OCI-M1 (cell line): ENCODE results near the gene NAAA.
A peak's percentile ranks its signal among the peaks of the same experiment; 100 is the strongest.
"Not testable (repeated sequence)": the region's sequence is repeated elsewhere in the genome, so short reads cannot be mapped to it uniquely, and the experiment has no call there.

Experiments used
- DNase-seq: peaks from one replicate; lab custom pipeline; 2025; lab: John Stamatoyannopoulos, UW

Gene NAAA

GRCh38 chr4:75919920-75920319 lies 20.9 kb downstream of the NAAA start:
- DNase-seq, result no peak

- peak; percentile 73 for DNase-seq
Measured at GRCh38 chr4:75916091-75916661, 24.6 kb downstream of the NAAA start.

- DNase-seq, result no peak
Measured at GRCh38 chr4:75912968-75913367, 27.8 kb downstream of the NAAA start.

- not testable (repeated sequence) for DNase-seq
Measured at GRCh38 chr4:75910831-75911230, 30.0 kb downstream of the NAAA start.

GRCh38 chr4:75909405-75909804 lies 31.4 kb downstream of the NAAA start:
- DNase-seq, result no peak

- DNase-seq, result peak; percentile 42
Measured at GRCh38 chr4:75908555-75908954, 32.3 kb downstream of the NAAA start.

- peak; percentile 41 for DNase-seq
Measured at GRCh38 chr4:75907966-75908365, 32.8 kb downstream of the NAAA start.

- no peak for DNase-seq
Measured at GRCh38 chr4:75904076-75904475, 36.7 kb downstream of the NAAA start.

- no peak for DNase-seq
Measured at GRCh38 chr4:75902352-75902751, 38.5 kb downstream of the NAAA start, which contains the start of gene PPEF2. Gene PPEF2, minus strand, starts transcription at chr4:75902452. Its CDS starts 6,127 bp downstream, at chr4:75896325.

- DNase-seq, result no peak
Measured at GRCh38 chr4:75898536-75898935, 42.3 kb downstream of the NAAA start.

GRCh38 chr4:75895744-75896314 lies 45.0 kb downstream of the NAAA start:
- DNase-seq, result peak; percentile 58

GRCh38 chr4:75892508-75892907 lies 48.3 kb downstream of the NAAA start:
- no peak for DNase-seq

GRCh38 chr4:75891611-75892010 lies 49.2 kb downstream of the NAAA start:
- no peak for DNase-seq

GRCh38 chr4:75889537-75890199 lies 51.1 kb downstream of the NAAA start:
- DNase-seq, result no peak

GRCh38 chr4:75886104-75886503 lies 54.7 kb downstream of the NAAA start:
- DNase-seq, result no peak

- DNase-seq, result no peak
Measured at GRCh38 chr4:75881476-75881875, 59.3 kb downstream of the NAAA start.

- DNase-seq, result no peak
Measured at GRCh38 chr4:75880278-75880677, 60.5 kb downstream of the NAAA start.

GRCh38 chr4:75878246-75878756 lies 62.5 kb downstream of the NAAA start:
- DNase-seq, result no peak

GRCh38 chr4:75876218-75876617 lies 64.6 kb downstream of the NAAA start:
- no peak for DNase-seq

- DNase-seq, result no peak
Measured at GRCh38 chr4:75869100-75869499, 71.7 kb downstream of the NAAA start.

- DNase-seq, result no peak
Measured at GRCh38 chr4:75867130-75867529, 73.7 kb downstream of the NAAA start.
